Urinary bladder (tissue), 4 donors: ENCODE measurements around the gene GTF3C2. TPM values are rescaled to one million over a fixed set of nuclear protein-coding genes. Genes with fewer than 3 reads are reported as not detected.
"Not testable (repeated sequence)": the region's sequence is repeated elsewhere in the genome, so short reads cannot be mapped to it uniquely, and the experiment has no call there.

Source experiments
- DNase-seq: peaks from one replicate; pipeline ENCODE4 v3.0.0-alpha.2; 2015; ENCODE audit errors: extremely low spot score
- H3K27ac ChIP-seq: one replicate; pipeline ENCODE4 v1.5.1; 2013; ENCODE audit warnings: low read depth, mild to moderate bottlenecking, moderate library complexity
- H3K36me3 ChIP-seq: one replicate; pipeline ENCODE4 v1.6.1; 2013; ENCODE audit warnings: mild to moderate bottlenecking, moderate library complexity; ENCODE audit not compliant: insufficient read depth
- H3K4me1 ChIP-seq: one replicate; pipeline ENCODE4 v1.6.1; 2013; ENCODE audit warnings: mild to moderate bottlenecking, moderate library complexity; ENCODE audit not compliant: insufficient read depth
- H3K4me3 ChIP-seq: one replicate; pipeline ENCODE4 v1.5.1; 2013; ENCODE audit warnings: low read depth, low read length
- WGBS: extraction: QIAGEN DNeasy Blood & Tissue Kit; methylation state at CpG from one replicate; pipeline ENCODE4 v1.1.7; 2013; 5-methylcytosine and 5-hydroxymethylcytosine counted together
- polyA plus RNA-seq: library from polyadenylated mRNA; stranded (reverse); fragments of 200-250 nt; gene quantifications from one replicate; pipeline ENCODE4 v1.2.3, GENCODE V29; 2013
- total RNA-seq: library from RNA; depleted of rRNA; stranded (reverse); fragments of >200 nt; gene quantifications from one replicate; pipeline ENCODE4 v1.2.3, GENCODE V29; 2014
- donor health status: healthy with polysubstance abuse.
- donor health status: healthy.

The GTF3C2 gene
- total and polyA plus RNA-seq, 2 donors, result 29.9 to 37.7 TPM

GRCh38 chr2:27305516-27305915 lies 51.0 kb downstream of the GTF3C2 start:
- DNase-seq, result no peak
- 91% methylated on average over 16 of the region's 16 CpGs for WGBS
- no peaks in the 10 kb centered on the region for H3K36me3 ChIP-seq
- H3K4me1 ChIP-seq, result peaks cover 3% of the 10 kb centered on the region
- H3K27ac ChIP-seq, result no peak overlapping the region
- H3K4me3 ChIP-seq, result no peak overlapping the region

- Histone ChIP-seq H3K36me3 (no peaks in the 10 kb centered on the region), H3K27ac (no peak overlapping the region), H3K4me3 (no peak overlapping the region), H3K4me1 (peaks cover 3% of the 10 kb centered on the region)
- DNase-seq, result no peak
- WGBS, result 86% methylated on average over 13 of the region's 13 CpGs
These were observed 51.9 kb downstream of the GTF3C2 start for GRCh38 chr2:27304488-27305240.

- Histone ChIP-seq H3K27ac (no peak overlapping the region), H3K4me1 (peaks cover 3% of the 10 kb centered on the region), H3K4me3 (no peak overlapping the region), H3K36me3 (no peaks in the 10 kb centered on the region)
- no peak for DNase-seq
- 23% methylated on average over 25 of the region's 25 CpGs for WGBS
These were observed 53.2 kb downstream of the GTF3C2 start for GRCh38 chr2:27303093-27304025.

- H3K4me3 ChIP-seq, H3K4me1 ChIP-seq, H3K27ac ChIP-seq, H3K36me3 ChIP-seq, DNase-seq: not testable (repeated sequence)
- WGBS, result 85% methylated on average over 4 of the region's 4 CpGs
These were observed 56.0 kb downstream of the GTF3C2 start for GRCh38 chr2:27300606-27301005.

GRCh38 chr2:27298391-27299080 lies 58.0 kb downstream of the GTF3C2 start:
- no peaks in the 10 kb centered on the region for H3K4me1 ChIP-seq
- no peaks in the 10 kb centered on the region for H3K36me3 ChIP-seq
- no peak for DNase-seq
- 76% methylated on average over 18 of the region's 18 CpGs for WGBS
- no peak overlapping the region for H3K27ac ChIP-seq
- H3K4me3 ChIP-seq, result no peak overlapping the region

GRCh38 chr2:27297195-27297594 lies 59.4 kb downstream of the GTF3C2 start:
- no peak overlapping the region for H3K27ac ChIP-seq
- peaks cover 3% of the 10 kb centered on the region for H3K4me1 ChIP-seq
- no peak overlapping the region for H3K4me3 ChIP-seq
- no peak for DNase-seq
- no peaks in the 10 kb centered on the region for H3K36me3 ChIP-seq
- 85% methylated on average over 3 of the region's 3 CpGs for WGBS

- no peak for DNase-seq
- Histone ChIP-seq H3K27ac (no peak overlapping the region), H3K36me3 (no peaks in the 10 kb centered on the region), H3K4me3 (no peak overlapping the region), H3K4me1 (peaks cover 3% of the 10 kb centered on the region)
- WGBS, result 53% methylated on average over 4 of the region's 4 CpGs
These were observed 60.1 kb downstream of the GTF3C2 start for GRCh38 chr2:27296481-27296880.

- WGBS, result 89% methylated on average over 8 of the region's 8 CpGs
- Histone ChIP-seq H3K4me1 (peaks cover 3% of the 10 kb centered on the region), H3K4me3 (no peak overlapping the region), H3K27ac (no peak overlapping the region), H3K36me3 (no peaks in the 10 kb centered on the region)
- DNase-seq, result no peak
These were observed 61.6 kb downstream of the GTF3C2 start for GRCh38 chr2:27294928-27295327.

- WGBS, result 33% methylated on average over 6 of the region's 6 CpGs
- no peaks in the 10 kb centered on the region for H3K36me3 ChIP-seq
- DNase-seq, result no peak
- H3K27ac ChIP-seq, result no peak overlapping the region
- no peak overlapping the region for H3K4me3 ChIP-seq
- H3K4me1 ChIP-seq, result peaks cover 3% of the 10 kb centered on the region
These were observed 64.7 kb downstream of the GTF3C2 start for GRCh38 chr2:27291865-27292264.

- H3K27ac ChIP-seq, result no peak overlapping the region
- DNase-seq, result no peak
- no peak overlapping the region for H3K4me3 ChIP-seq
- WGBS, result 89% methylated on average over 5 of the region's 5 CpGs
- peaks cover 3% of the 10 kb centered on the region for H3K4me1 ChIP-seq
- no peaks in the 10 kb centered on the region for H3K36me3 ChIP-seq
These were observed 66.0 kb downstream of the GTF3C2 start for GRCh38 chr2:27290549-27290948.

- Histone ChIP-seq H3K36me3 (no peaks in the 10 kb centered on the region), H3K27ac (no peak overlapping the region), H3K4me1 (peaks cover 3% of the 10 kb centered on the region), H3K4me3 (no peak overlapping the region)
- WGBS, result 6% methylated on average over 3 of the region's 3 CpGs
- DNase-seq, result no peak
These were observed 68.0 kb downstream of the GTF3C2 start for GRCh38 chr2:27288610-27289009.

- no peak for DNase-seq
- no peak overlapping the region for H3K27ac ChIP-seq
- H3K4me3 ChIP-seq, result no peak overlapping the region
- 79% methylated on average over 6 of the region's 6 CpGs for WGBS
- H3K4me1 ChIP-seq, result no peaks in the 10 kb centered on the region
- no peaks in the 10 kb centered on the region for H3K36me3 ChIP-seq
These were observed 71.1 kb downstream of the GTF3C2 start for GRCh38 chr2:27285481-27285880.

- Histone ChIP-seq H3K4me3 (no peak overlapping the region), H3K4me1 (no peaks in the 10 kb centered on the region), H3K36me3 (no peaks in the 10 kb centered on the region), H3K27ac (no peak overlapping the region)
- 89% methylated on average over 1 of the region's 1 CpG for WGBS
- no peak for DNase-seq
These were observed 71.6 kb downstream of the GTF3C2 start for GRCh38 chr2:27284996-27285395.
